ENCODE data around the gene LYPD3.

GRCh38 chr19:43502419-43502976, 37.1 kb upstream of the LYPD3 start:
- TF ChIP-seq CTCF (conservative IDR thresholded peaks at IDR 0.05 in 1 of 2, IDR thresholded peaks at IDR 0.05 in 1 of 2; ENCODE audit: extremely low read depth in 1 of 2, insufficient read depth in 1 of 2, low read depth in 1 of 2, low read length in 2 of 2): no peak
- no peak for TF ChIP-seq EZH2 (IDR thresholded peaks at IDR 0.05; ENCODE audit: borderline replicate concordance, low read length)

Data from mammary epithelial cell (primary cell).